GM19328 (cell line): ENCODE measurements around the gene CEP170.

ENCODE experiments used
- ATAC-seq: cut with Tn5 transposase; IDR thresholded peaks from one replicate; pipeline ENCODE4 v1.9.1; 2021; ENCODE audit warnings: mild to moderate bottlenecking, moderate library complexity; ENCODE audit not compliant: unreplicated experiment

Gene CEP170

DNA sequence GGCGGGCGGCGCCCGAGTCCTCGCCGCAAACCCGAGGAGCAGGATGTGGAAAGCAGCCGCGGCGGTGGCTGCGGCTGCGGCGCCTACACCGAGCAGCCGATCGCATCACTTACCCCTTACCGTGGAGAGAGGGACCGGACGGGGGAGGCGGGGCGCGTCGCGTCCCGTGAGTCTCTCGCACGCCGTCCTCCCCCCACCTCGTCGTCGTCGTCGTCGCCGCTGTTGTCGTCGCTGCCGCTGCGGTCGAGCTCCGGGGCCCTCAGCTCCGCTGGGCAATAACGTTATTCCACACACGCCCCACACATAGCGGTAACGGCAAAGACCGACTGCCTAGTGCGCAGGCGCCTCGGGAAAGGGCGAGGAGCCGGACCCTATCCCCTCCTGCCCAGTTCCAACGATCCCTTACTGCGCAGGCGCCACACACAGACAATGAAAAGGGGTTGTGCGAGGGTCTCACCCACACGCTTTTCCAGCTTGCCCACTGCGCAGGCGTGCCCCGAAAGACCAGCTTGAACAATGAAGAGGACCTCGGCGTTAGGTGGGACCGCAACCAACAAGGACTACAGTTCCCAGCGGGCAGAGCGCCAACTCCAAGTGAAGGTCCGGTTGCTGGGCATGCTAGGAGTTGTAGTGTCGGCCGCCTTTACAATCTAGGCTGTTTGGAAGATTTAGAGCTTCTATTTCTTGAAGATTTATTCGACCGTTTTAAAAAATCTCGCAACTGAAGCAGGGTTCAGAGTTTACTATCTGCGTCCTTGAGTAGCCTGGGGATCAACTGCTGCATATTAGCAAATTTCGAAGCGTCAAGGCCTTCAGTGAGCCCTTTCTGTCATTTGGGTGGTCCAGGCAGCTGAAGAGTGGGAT, at the start of gene CEP170:
TSS of gene CEP170 (minus strand) at position 355 of the 864 bp plus-strand sequence. CDS start 30,001 bp downstream, outside the sequence.
- ATAC-seq: peak; percentile 47

- ATAC-seq: no peak
These were observed 46.0 kb upstream of the CEP170 start for GRCh38 chr1:243301059-243301458.

GRCh38 chr1:243299069-243299468, 44.0 kb upstream of the CEP170 start:
- no peak for ATAC-seq

DNA sequence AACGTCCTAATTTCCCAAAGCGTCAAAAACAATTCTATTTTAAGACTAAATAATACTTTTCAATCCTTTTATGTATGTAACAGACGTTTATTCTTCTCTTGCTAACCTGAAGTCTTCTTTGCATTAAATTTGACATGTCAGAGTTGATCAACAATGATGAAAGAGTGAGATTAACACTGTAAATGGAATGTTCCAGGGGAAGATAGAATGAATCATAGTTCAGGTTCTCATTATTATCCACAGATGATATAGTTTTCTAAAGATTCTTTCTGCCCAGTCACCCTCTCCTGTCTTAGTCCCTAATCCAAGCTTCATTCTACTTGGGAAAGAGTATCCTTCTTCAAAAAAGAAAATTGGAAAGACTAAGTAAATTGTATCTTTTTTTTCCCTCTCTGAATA, 39.6 kb upstream of the CEP170 start:
- ATAC-seq: no peak

DNA sequence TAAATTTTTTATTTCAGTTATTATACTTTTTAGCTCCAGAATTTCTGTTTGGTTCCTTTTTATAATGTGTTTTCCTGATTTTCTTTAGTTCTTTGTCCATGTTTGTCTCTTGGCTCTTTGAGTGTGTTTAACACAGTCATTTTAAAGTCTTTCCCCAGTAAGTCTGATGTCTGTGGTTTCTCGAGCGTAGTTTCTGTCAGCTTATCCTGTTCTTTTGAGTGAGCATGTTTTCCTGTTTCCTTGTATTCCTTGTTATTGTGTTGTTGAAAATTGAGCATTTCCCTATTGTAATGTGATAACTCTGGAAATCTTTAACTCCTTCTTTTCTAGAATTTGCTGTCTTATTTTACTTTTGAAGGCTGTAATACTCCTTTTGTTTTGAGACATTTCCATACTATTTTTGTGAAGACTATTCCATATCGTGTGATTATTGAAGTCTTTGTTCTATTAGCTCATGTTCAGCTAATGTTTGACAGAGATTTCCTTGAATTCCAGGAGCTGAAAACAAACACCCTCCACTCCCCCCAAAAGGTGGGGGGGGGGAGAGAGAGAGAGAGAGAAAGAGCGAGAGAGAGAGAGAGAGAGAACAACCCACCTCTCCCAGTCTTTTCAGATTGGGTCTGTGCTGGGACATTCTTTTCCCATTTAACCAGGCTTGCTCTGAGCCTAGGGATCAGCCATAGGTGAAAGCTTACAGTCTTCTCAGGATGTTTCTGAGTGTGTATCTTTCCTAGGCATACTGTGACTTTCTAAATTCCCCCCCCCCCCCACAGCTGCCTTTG, 39.1 kb upstream of the CEP170 start:
- ATAC-seq: no peak

GRCh38 chr1:243292117-243292516, 37.0 kb upstream of the CEP170 start:
- ATAC-seq: no peak

- no peak for ATAC-seq
These were observed 36.2 kb upstream of the CEP170 start for GRCh38 chr1:243291292-243291691.

GRCh38 chr1:243288062-243288461, 33.0 kb upstream of the CEP170 start:
- ATAC-seq: no peak

GRCh38 chr1:243287652-243288051, 32.6 kb upstream of the CEP170 start:
- peak; percentile 86 for ATAC-seq

GRCh38 chr1:243287123-243287460, 32.0 kb upstream of the CEP170 start:
- no peak for ATAC-seq

GRCh38 chr1:243286409-243287122, 31.5 kb upstream of the CEP170 start:
- ATAC-seq: no peak

DNA sequence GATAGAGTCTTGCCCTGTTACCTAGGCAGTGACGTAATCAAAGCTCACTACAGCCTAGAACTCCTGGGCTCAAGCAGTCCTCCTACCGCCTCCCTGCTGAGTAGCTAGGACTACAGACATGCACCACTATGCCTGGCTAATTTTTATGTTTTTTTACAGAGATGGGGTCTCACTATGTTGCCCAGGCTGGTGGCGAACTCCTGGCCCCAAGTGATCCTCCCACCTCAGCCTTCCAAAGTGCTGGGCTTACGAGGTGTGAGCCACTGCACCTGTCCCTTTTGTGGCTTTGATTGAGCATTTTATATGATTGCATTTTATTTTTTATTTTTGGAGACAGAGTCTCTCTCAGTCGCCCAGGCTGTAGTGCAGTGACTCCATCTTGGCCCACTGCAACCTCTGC, 26.6 kb upstream of the CEP170 start:
- ATAC-seq: no peak

GRCh38 chr1:243280571-243281129, 25.6 kb upstream of the CEP170 start:
- no peak for ATAC-seq

- ATAC-seq: no peak
These were observed 20.2 kb upstream of the CEP170 start for GRCh38 chr1:243275316-243275715.

- no peak for ATAC-seq
These were observed 18.9 kb upstream of the CEP170 start for GRCh38 chr1:243273945-243274344.

DNA sequence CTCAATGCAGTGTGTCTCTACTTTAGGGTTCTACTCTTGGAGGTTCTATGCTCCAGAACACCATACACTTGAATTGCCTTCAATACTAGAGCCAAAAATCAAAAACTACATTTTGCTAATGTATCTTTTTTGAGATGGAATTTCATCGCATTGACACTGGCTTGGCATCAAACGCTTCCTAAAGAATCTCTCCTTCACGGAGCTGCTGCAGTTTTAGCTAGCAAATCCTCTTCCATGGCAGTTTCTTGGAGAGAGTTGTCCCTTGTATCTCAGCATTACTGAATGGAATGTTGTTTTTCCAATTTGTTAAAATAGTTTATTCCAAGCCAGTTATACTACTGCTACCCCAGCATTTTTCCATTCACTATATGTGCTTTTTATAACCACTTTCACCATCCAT, 18.4 kb upstream of the CEP170 start:
- ATAC-seq: no peak

DNA sequence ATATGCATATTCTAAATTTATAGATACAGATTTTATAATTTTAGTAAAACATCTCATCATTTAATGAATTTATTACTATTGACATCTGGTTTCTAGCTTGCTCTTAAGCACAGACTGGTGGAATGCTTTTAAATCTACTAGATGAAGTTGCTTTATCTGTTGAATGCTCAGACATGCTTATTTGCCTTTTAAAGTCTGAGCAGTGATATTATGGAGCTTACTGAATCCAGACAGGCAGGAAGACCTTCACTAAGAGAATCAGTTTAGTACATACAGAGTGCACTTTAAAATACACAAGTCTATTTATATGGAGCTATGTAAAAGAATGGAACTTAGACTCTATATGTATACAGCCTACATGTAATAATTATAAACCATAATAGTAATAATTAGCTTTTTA, 17.3 kb upstream of the CEP170 start:
- ATAC-seq: no peak

DNA sequence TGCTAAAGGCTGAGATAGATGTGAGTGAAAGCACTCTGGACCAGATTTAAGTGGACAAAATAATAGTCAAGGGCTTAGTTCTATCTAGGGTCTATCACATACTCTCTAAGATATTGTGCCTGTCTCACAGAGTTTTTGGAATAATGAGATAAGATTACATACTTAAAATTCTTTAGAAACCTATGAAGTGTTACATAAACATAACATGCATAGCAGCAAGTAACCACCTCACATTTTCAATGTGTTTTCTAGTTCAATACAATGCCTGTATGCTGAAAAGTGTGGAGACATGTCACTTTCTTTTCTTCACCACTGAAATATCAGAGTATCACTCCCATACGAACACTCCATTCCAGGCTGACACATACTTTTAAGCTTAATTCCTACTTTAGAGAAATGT, 16.9 kb upstream of the CEP170 start:
- no peak for ATAC-seq

DNA sequence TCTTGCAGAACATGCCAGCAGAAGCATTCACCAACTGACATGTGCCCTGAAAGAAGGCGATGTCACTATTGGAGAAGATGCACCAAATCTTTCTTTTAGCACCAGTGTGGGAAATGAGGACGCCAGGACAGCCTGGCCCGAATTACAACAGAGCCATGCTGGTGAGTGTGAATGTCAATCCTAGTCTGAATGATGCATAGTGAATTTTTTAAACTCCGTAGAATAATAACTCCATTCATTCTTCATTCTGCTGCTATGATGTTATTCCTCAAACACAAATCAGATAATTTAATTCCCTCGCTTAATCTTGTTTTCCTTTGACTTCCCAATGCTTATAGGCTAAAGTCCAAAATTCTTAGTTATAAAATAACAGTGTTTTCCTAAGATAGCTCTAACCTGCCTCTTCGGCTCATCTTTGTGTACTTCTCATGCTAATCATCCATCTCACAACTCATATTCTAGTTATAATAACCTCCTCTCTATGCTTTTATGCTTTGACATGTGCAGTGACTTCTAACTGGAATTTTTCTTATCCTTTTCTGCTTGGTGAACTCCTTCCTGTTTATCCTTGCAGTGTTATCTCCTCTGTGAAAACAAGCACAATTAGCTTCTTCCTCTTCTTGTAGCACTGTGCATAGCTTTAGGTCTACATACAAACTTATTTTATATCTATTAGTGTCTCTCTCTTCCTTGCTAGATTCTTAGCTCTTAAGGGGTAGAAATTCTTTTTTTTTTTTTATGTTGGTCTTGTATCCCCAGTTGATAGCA, 15.2 kb upstream of the CEP170 start:
- no peak for ATAC-seq

DNA sequence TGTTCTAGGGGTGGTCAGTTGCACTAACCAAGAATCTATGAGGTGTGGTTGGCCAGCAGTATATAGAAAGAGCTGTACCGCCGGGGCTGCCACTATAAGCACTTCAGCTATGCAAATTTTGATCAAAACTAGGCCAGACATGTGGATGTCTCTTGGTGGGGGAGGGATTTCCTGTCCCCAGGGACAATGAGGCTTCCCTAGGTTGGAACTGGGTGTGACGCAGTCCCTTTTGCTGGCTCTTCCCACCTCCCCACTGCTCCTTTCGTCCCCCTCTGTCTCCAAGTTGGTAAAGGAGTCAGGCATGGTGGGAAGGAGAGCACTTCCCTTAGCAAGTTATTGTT, 14.3 kb upstream of the CEP170 start:
- peak; percentile 63 for ATAC-seq
